Stomach smooth muscle (tissue), 2 donors: ENCODE data around the gene APBB2.

ENCODE experiments used
- H3K27ac ChIP-seq: one replicate; pipeline ENCODE4 v1.7.0; 2013; ENCODE audit warnings: mild to moderate bottlenecking, low read length, inconsistent platforms
- H3K27me3 ChIP-seq, 2 donors: one replicate each; pipeline ENCODE4 v1.7.0; 2013; ENCODE audit warnings: low read length in 2 of 2; ENCODE audit not compliant: insufficient read depth in 2 of 2, control insufficient read depth in 1 of 2
- H3K36me3 ChIP-seq, 2 donors: one replicate each; pipeline ENCODE4 v1.7.0; 2013; ENCODE audit warnings: low read length in 2 of 2; ENCODE audit not compliant: control insufficient read depth in 2 of 2, insufficient read depth in 2 of 2
- H3K4me1 ChIP-seq: one replicate; pipeline ENCODE4 v1.7.0; 2013; ENCODE audit warnings: low read length; ENCODE audit not compliant: control insufficient read depth, insufficient read depth
- H3K4me3 ChIP-seq, 2 donors: one replicate each; pipeline ENCODE4 v1.7.0; 2013; ENCODE audit warnings: low read length in 2 of 2
- H3K9ac ChIP-seq, 2 donors: one replicate each; pipeline ENCODE4 v1.7.0; 2013; ENCODE audit warnings: low read length in 2 of 2, mild to moderate bottlenecking in 1 of 2
- H3K9me3 ChIP-seq, 2 donors: one replicate each; pipeline ENCODE4 v1.7.0; 2013; ENCODE audit warnings: low read length in 2 of 2; ENCODE audit not compliant: control insufficient read depth in 2 of 2
- donor health status: healthy.
- donor health status: Pancreatic carcinoma.

The APBB2 gene

DNA sequence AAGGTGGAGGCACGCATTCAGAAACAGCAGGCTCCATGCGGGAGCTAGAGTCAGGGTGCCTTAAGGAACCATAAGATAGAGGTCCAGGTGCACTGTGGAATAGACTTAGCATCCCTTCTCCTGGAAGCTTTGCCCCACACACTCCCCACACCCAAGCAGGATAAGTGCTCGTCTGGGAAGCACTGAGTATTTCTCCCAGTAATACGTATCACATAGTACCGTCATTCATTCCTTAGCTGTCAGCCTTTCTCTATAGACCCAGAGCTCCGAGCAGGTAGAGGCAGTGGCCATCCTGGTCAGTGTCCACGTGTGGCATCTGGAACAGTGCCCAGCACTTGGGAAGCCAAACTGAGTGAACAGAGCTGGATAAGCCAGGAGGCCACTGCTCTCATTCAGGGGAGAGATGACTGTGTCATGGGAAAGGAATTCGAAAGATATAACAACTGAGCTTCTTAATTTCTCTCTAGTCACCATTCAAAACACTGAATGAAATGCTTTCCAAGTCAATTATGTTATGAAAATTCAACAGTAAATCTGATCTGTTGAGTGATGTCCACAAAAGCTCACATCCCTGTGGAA is 9.9 kb downstream of the APBB2 start:
- peak overlapping the region in 1 of 2 donors; percentile 30 for H3K4me3 ChIP-seq
- no peak overlapping the region for H3K9ac ChIP-seq
- H3K27ac ChIP-seq: no peak overlapping the region
- peaks cover 5% of the 10 kb centered on the region for H3K4me1 ChIP-seq
- H3K9me3 ChIP-seq: no peaks in the 10 kb centered on the region
- H3K36me3 ChIP-seq: no peaks in the 10 kb centered on the region
- no peaks in the 10 kb centered on the region for H3K27me3 ChIP-seq

DNA sequence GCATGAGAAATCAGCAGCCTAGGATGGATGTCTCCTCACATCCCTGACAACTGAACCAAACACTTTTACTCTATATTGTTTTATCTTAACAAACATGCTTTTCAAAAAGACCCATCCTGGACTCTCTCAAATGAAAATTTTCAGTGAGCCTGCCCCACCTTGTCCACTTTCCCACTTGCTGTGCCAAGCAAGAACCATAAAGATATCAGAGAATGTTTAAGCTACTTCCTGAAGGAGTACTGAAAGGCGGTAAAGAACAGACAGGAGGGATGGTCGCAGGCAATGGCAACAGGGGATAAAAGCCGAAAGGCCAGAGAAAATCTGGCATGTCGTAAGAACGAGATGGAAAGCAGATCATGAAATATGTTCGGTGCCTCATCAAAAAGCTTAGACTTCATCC is 10.5 kb downstream of the APBB2 start:
- Histone ChIP-seq H3K9me3 (no peaks in the 10 kb centered on the region), H3K9ac (no peak overlapping the region), H3K27me3 (no peaks in the 10 kb centered on the region), H3K27ac (no peak overlapping the region), H3K36me3 (no peaks in the 10 kb centered on the region), H3K4me3 (no peak overlapping the region), H3K4me1 (peaks cover 5% of the 10 kb centered on the region)

DNA sequence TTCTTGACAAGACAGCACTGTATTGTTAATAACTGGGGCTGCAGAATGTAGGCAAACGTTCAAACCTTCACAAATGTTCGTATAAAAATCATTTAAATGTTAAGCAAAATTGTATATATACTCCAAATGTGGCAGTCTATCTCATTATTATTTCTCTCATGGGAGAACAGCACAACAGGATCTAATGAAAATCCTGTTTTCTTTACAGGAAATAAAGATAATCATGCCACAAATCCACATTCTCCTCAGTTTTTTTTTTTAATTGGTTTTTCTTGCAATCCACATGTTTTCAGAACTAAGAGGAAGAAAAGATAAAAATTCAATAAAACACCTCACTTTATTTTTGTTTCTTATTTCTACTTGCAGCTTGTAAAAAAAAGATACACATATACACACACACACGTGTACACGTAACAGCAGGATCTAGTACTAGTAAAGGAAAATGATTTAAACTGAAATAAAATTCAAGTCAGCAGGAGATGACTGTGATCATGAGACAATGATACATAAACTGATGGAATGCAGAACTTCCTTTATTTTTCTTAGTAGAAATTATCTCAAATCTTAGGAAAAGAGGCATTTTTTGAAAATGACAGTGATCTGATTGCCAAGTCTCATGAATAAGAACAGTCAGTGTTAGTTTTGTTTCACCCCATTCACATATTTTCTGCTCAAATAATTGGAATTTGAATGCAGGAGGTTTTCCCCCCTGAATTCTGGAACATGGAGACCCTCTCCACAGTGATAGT is 11.3 kb downstream of the APBB2 start:
- H3K4me1 ChIP-seq: peaks cover 5% of the 10 kb centered on the region
- H3K4me3 ChIP-seq: no peak overlapping the region
- no peak overlapping the region for H3K9ac ChIP-seq
- no peak overlapping the region for H3K27ac ChIP-seq
- no peaks in the 10 kb centered on the region for H3K27me3 ChIP-seq
- no peaks in the 10 kb centered on the region for H3K9me3 ChIP-seq
- H3K36me3 ChIP-seq: no peaks in the 10 kb centered on the region

DNA sequence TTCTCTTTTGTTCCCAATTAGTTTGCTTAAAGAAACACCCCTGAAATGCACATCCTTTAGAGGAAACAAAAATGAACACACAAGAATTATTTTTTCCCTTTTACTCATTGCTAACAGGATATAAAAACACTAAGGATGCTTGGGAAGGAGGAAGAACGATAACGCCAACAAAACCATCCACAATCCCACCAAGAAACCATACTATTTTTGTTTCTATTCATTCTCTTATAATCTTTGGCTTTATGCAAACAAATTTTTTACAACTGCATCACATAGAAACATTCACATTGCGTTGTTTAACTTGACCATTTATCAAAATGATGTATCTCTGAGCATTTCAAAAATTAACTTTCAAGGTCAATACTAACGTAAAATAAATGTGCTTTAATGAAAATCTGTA is 12.0 kb downstream of the APBB2 start:
- Histone ChIP-seq H3K4me3 (no peak overlapping the region), H3K27ac (no peak overlapping the region), H3K9me3 (no peaks in the 10 kb centered on the region), H3K36me3 (no peaks in the 10 kb centered on the region), H3K4me1 (peaks cover 3% of the 10 kb centered on the region), H3K9ac (no peak overlapping the region), H3K27me3 (no peaks in the 10 kb centered on the region)

DNA sequence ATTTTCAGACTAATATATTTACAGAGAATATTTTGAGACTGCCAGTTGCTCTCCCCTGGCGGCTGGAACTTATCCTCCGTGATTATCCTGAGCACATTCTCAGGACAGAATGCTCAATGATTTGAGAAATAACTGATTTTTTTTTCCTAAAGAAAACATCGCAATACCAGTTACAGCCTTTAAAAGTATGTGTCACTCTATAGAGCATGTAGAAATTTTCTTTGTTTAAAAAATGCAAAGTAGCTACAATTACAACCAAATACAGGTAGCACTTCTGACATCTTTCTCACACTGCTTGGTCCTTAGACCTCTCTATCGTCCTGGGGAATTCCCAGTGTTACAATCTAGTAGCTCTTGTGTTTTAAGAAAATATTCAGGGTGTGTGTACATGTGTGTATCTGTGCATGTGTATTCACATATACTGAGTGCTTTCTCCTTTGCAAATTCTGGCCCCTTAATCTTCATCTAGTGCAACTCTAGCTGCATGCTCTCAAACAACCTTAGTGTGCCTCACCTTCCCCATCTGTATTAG is 13.8 kb downstream of the APBB2 start:
- Histone ChIP-seq H3K36me3 (no peaks in the 10 kb centered on the region), H3K27ac (no peak overlapping the region)

DNA sequence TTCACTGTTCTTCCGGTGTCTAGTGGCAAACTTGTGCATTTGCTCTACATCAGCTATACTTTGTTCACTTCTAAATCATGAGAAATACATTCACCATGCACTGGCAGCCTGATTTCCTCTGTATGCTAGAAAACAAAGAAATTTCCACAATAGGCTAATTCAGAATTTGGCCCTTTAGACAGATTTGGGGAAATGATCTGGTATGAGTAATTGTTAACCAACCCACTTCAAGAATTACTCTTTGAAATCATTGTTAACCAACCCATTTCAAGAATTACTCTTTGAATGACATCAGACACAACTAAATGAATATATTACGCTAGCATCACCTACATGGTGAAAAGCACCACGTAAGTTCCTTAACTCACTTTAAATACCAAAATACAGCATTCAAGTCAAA is 14.6 kb downstream of the APBB2 start:
- no peak overlapping the region for H3K9ac ChIP-seq
- H3K36me3 ChIP-seq: no peaks in the 10 kb centered on the region
- H3K9me3 ChIP-seq: no peaks in the 10 kb centered on the region
- H3K4me3 ChIP-seq: no peak overlapping the region
- H3K4me1 ChIP-seq: peaks cover 3% of the 10 kb centered on the region
- H3K27me3 ChIP-seq: no peaks in the 10 kb centered on the region
- H3K27ac ChIP-seq: no peak overlapping the region

More for the DNA sequence above, 13.8 kb downstream of the APBB2 start:
- no peak overlapping the region for H3K4me3 ChIP-seq
- H3K4me1 ChIP-seq: peaks cover 3% of the 10 kb centered on the region
- no peaks in the 10 kb centered on the region for H3K9me3 ChIP-seq
- H3K27me3 ChIP-seq: no peaks in the 10 kb centered on the region
- H3K9ac ChIP-seq: no peak overlapping the region

DNA sequence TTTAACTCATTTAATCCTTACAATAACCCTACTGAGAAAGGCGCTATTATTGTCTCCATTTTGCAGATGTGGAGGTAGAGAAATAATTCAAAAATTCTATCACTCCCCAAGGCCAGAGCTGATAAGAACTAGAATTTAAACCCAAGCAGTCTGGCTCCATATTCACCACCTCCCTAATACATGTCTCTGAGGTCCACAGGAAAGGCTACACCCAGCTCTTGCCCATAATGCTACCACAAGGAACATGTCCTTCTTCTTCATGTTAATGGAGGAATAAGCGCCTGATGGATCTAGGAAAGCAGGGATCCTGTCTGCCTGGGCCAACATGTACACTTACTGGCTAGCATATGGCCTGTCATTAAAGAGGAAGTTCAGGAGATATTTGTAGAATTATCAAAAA is 16.3 kb downstream of the APBB2 start:
- no peaks in the 10 kb centered on the region for H3K36me3 ChIP-seq

DNA sequence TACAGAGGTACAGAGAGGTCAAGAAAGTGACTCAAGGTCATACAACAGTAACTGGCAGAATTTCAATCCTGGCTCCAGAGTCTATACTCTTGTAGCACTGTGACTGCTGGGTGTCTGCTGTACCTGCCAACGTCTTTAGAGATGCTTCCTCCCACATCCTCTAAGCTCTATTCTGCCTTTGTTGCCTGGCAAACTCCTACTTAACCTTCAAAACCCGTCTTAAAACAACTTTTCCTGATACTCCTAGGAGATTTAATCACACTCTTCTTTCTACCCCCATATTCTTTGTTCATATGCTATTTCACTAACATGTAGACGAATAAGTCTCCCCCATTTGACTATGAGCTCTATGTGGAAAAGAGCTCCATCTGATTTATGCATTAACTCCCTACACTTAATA is 16.8 kb downstream of the APBB2 start:
- H3K4me3 ChIP-seq: no peak overlapping the region
- no peaks in the 10 kb centered on the region for H3K4me1 ChIP-seq
- no peak overlapping the region for H3K9ac ChIP-seq
- no peak overlapping the region for H3K27ac ChIP-seq
- no peaks in the 10 kb centered on the region for H3K36me3 ChIP-seq
- H3K9me3 ChIP-seq: no peaks in the 10 kb centered on the region
- no peaks in the 10 kb centered on the region for H3K27me3 ChIP-seq

More for the DNA sequence above, 16.3 kb downstream of the APBB2 start:
- Histone ChIP-seq H3K4me3 (no peak overlapping the region), H3K4me1 (no peaks in the 10 kb centered on the region), H3K9ac (no peak overlapping the region), H3K27me3 (no peaks in the 10 kb centered on the region), H3K9me3 (no peaks in the 10 kb centered on the region), H3K27ac (no peak overlapping the region)

DNA sequence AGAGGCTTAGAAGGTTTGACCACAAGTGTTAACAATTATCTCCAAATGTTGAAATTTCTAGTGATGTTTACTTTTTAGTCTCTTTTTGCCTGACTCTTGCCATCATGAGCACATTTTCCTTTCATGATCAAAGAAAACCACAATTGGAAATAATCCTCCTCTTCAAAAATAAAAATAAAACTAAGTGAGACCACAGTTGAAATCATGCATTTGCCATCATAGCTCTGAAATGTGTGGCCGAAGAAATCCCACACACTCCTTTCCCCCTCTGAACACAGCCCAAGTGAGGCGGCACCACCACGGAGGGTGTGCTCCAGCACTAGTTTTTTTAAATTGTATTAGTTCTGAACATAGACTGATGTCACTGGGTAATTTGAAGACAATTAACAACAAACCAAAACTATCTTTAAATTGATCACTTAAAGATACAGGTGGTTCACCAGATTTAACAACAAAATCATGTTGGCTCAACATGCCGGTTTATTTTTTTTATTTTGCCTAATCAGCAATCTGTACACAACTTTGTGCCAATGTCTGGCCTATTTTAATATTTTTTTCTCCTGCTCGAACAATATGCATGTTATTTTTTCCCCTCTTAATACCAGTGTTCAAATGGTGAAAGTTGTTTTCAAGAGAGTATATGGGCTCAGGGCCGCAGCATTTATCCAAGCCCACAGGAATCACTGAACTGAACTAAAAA is 17.6 kb downstream of the APBB2 start:
- Histone ChIP-seq H3K27me3 (no peaks in the 10 kb centered on the region), H3K9me3 (no peaks in the 10 kb centered on the region), H3K9ac (no peak overlapping the region), H3K4me1 (no peaks in the 10 kb centered on the region), H3K4me3 (no peak overlapping the region), H3K36me3 (no peaks in the 10 kb centered on the region), H3K27ac (no peak overlapping the region)

DNA sequence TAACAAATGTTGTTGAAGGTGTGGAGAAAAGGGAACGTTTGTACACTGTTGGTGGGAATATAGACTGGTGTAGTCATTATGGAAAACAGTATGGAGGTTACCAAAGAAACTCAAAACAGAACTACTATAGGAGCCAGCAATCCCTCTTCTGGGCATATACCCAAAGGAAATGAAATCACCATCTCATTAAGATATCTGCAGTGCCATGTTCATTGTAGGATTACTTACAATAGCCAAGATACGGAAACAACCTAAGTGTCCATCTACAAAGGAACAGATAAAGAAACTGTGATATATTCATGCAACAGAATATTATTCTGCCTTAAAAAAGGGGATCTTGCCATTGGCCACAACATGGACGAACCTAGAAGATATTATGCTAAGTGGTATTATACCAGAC is 22.2 kb downstream of the APBB2 start:
- Histone ChIP-seq H3K4me1 (no peaks in the 10 kb centered on the region), H3K36me3 (no peaks in the 10 kb centered on the region), H3K27me3 (no peaks in the 10 kb centered on the region), H3K27ac (no peak overlapping the region), H3K4me3 (no peak overlapping the region), H3K9ac (no peak overlapping the region), H3K9me3 (no peaks in the 10 kb centered on the region)
